Hindlimb muscle (tissue), 1 donor: ENCODE results near the gene MPPED1. TPM values are rescaled to one million over a fixed set of nuclear protein-coding genes. Genes with fewer than 3 reads are reported as not detected.

Experiments
- DNase-seq: peaks from one replicate; pipeline ENCODE4 v3.0.0-alpha.2; 2013
- polyA plus RNA-seq: library from polyadenylated mRNA; unstranded; fragments of 120-200 nt; gene quantifications from one replicate; pipeline ENCODE4 v1.2.1, GENCODE V29; 2013; ENCODE audit not compliant: insufficient read length

MPPED1 gene
- polyA plus RNA-seq, 1 donor: 0.32 TPM

GRCh38 chr22:43412808-43413795, 1.3 kb downstream of the MPPED1 start:
- DNase-seq: no peak

GRCh38 chr22:43413826-43414225, 2.0 kb downstream of the MPPED1 start:
- DNase-seq: no peak

- no peak for DNase-seq
Measured at GRCh38 chr22:43415681-43416080, 3.9 kb downstream of the MPPED1 start.

- DNase-seq: no peak
Measured at GRCh38 chr22:43417555-43417954, 5.7 kb downstream of the MPPED1 start.

GRCh38 chr22:43418079-43418825, 6.4 kb downstream of the MPPED1 start:
- DNase-seq: no peak

- DNase-seq: no peak
Measured at GRCh38 chr22:43419371-43420080, 7.7 kb downstream of the MPPED1 start.

GRCh38 chr22:43421046-43421665, 9.3 kb downstream of the MPPED1 start:
- no peak for DNase-seq

GRCh38 chr22:43421914-43422615, 10.3 kb downstream of the MPPED1 start:
- DNase-seq: no peak

GRCh38 chr22:43423046-43423445, 11.2 kb downstream of the MPPED1 start:
- no peak for DNase-seq

- no peak for DNase-seq
Measured at GRCh38 chr22:43424201-43424600, 12.4 kb downstream of the MPPED1 start.

- DNase-seq: peak; percentile 62
Measured at GRCh38 chr22:43424666-43425630, 13.1 kb downstream of the MPPED1 start.

- no peak for DNase-seq
Measured at GRCh38 chr22:43425976-43426785, 14.4 kb downstream of the MPPED1 start.

- DNase-seq: no peak
Measured at GRCh38 chr22:43426816-43427215, 15.0 kb downstream of the MPPED1 start.

GRCh38 chr22:43427296-43428004, 15.6 kb downstream of the MPPED1 start:
- DNase-seq: no peak

- no peak for DNase-seq
Measured at GRCh38 chr22:43428005-43428485, 16.2 kb downstream of the MPPED1 start.

GRCh38 chr22:43428521-43428920, 16.7 kb downstream of the MPPED1 start:
- no peak for DNase-seq

- DNase-seq: no peak
Measured at GRCh38 chr22:43429426-43429825, 17.6 kb downstream of the MPPED1 start.

- DNase-seq: no peak
Measured at GRCh38 chr22:43431808-43432554, 20.2 kb downstream of the MPPED1 start.
